Bronchial epithelial cell (primary cell): Measurements from ENCODE around the gene MOK. TPM values are rescaled to one million over a fixed set of nuclear protein-coding genes. Genes with fewer than 3 reads are reported as not detected.
A peak's percentile ranks its signal among the peaks of the same experiment; 100 is the strongest.

ENCODE experiments used
- DNase-seq: peaks from one replicate; pipeline ENCODE4 v3.0.0-alpha.2; 2010; ENCODE audit warnings: low read depth
- FAIRE-seq: peaks from 2 replicates; lab custom pipeline; 2011; peaks lifted over from hg19 to GRCh38; lab: Jason Lieb, UNC
- H3K27me3 ChIP-seq: 2 replicates; pipeline ENCODE4 v1.5.1; 2011; ENCODE audit warnings: low read length; ENCODE audit not compliant: control insufficient read depth, insufficient read depth
- H3K36me3 ChIP-seq: 2 replicates; pipeline ENCODE4 v1.5.1; 2011; ENCODE audit warnings: low read length; ENCODE audit not compliant: control insufficient read depth, insufficient read depth
- H3K4me3 ChIP-seq: 2 replicates; pipeline ENCODE4 v1.5.1; 2011; ENCODE audit warnings: mild to moderate bottlenecking, low read depth, low read length, control low read depth
- total RNA-seq: library from RNA; depleted of rRNA; stranded (reverse); fragments of >200 nt; gene quantifications from 2 replicates; pipeline ENCODE4 v1.2.1, GENCODE V29; 2014
- TF ChIP-seq, protein P1 (sequence below): IDR thresholded peaks from 2 replicates; pipeline ENCODE4 v1.5.1; 2011; ENCODE audit warnings: mild to moderate bottlenecking, moderate library complexity, low read length, control low read depth, inconsistent platforms; ENCODE audit not compliant: insufficient read depth, severe bottlenecking

The MOK gene
- total RNA-seq, 1 donor from 2014 or later = 3.2 TPM

DNA sequence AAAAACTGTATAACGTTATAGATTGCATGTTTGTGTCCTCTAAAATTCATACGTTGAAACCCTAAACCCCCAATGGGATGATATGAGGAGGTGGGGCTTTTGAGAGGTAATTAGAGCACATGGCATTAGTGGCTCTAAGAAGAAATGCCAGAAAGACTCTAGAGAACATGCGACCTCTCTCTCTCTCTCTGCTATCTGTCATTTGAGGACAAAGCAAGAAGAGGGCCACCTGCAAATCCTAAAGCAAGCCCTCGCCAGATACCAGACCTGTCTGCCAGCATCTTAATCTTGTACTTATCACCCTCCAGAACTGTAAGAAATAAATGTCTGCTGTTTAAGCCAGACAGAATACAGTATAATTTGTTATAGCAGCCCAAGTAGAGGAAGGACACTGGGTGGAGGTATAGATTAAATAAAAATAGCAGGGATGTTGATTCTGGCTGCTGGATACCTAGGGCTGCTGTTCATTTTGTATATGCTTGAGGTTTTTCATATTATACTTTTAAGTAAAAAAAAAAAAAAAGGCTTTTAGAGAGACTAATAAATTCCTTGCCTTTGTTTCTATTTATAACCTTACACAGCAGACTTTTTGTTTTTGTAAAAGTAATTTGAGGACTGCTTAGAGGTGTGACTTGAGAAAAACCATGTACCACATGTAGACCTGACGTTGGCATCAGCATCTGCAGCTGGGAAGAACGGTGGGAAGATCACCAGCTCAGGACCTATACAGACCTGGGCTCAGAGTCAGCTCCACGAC lies 26.9 kb downstream of the MOK start:
- DNase-seq = no peak
- Histone ChIP-seq H3K36me3 (no peaks in the 10 kb centered on the region), H3K4me3 (no peak overlapping the region), H3K27me3 (no peaks in the 10 kb centered on the region)
- TF ChIP-seq, protein P1, sequence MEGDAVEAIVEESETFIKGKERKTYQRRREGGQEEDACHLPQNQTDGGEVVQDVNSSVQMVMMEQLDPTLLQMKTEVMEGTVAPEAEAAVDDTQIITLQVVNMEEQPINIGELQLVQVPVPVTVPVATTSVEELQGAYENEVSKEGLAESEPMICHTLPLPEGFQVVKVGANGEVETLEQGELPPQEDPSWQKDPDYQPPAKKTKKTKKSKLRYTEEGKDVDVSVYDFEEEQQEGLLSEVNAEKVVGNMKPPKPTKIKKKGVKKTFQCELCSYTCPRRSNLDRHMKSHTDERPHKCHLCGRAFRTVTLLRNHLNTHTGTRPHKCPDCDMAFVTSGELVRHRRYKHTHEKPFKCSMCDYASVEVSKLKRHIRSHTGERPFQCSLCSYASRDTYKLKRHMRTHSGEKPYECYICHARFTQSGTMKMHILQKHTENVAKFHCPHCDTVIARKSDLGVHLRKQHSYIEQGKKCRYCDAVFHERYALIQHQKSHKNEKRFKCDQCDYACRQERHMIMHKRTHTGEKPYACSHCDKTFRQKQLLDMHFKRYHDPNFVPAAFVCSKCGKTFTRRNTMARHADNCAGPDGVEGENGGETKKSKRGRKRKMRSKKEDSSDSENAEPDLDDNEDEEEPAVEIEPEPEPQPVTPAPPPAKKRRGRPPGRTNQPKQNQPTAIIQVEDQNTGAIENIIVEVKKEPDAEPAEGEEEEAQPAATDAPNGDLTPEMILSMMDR = no peak
- FAIRE-seq = no peak

DNA sequence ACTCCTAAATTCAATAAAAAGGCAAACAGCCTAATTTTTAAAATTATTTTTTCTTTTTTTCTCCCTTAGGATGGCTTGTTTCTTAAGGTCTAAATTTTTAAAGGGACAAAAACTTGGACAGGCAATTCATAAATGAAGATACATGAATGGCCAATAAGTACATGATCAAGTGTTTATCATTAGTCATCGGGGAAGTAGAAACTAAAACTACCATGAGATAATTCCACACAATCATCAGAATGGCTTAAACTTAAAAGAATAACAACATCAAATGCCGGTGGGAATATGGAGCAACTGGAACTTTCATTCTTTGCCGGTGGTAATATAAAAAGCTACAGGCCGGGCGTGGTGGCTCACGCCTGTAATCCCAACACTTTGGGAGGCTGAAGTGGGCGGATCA lies 29.1 kb downstream of the MOK start:
- DNase-seq (peak; percentile 59), FAIRE-seq (no peak)
- Histone ChIP-seq H3K27me3 (no peaks in the 10 kb centered on the region), H3K4me3 (no peak overlapping the region), H3K36me3 (no peaks in the 10 kb centered on the region)
- TF ChIP-seq, protein P1 = no peak

DNA sequence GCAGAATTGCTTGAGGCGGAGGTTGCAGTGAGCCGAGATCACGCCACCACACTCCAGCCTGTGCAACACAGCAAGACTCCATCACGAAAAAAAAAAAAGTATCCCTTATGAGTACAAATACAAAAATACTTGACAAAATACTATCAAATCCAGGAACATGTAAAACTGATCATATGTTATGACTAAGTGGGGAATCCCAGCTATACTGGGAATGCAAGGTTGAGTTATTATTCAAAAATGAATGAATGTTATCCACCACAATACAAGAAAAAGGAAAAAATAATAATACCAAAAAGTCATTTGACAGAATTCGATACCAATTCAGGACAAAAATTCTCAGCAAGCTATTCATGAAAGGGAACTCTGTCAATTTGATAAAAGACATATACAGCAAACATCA lies 32.6 kb downstream of the MOK start:
- FAIRE-seq = no peak
- peak; percentile 40 for DNase-seq
- Histone ChIP-seq H3K4me3 (no peak overlapping the region), H3K36me3 (no peaks in the 10 kb centered on the region), H3K27me3 (no peaks in the 10 kb centered on the region)
- TF ChIP-seq, protein P1 = no peak

DNA sequence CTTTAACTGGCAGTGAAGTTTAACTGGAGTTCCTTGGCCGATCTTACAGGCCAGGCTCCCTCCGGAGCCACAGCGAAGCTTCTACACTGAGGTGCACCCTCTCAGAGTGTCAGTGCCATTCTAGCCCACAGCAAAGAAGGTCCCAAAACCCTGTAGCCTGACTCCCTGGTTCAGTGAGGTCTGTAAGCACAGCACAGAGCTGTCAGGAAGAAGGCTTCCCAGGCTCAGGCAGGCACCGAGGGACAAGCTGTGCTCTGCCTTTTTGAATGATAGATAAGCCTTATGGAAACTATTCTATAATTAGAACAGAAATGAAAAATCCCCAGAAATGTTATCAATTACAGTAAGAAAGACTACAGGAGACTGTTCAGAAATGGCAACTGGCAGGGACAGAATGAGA lies 40.2 kb downstream of the MOK start:
- no peaks in the 10 kb centered on the region for H3K27me3 ChIP-seq
- DNase-seq (no peak), FAIRE-seq (no peak)
- TF ChIP-seq, protein P1 = no peak
- no peak overlapping the region for H3K4me3 ChIP-seq
- H3K36me3 ChIP-seq = no peaks in the 10 kb centered on the region

DNA sequence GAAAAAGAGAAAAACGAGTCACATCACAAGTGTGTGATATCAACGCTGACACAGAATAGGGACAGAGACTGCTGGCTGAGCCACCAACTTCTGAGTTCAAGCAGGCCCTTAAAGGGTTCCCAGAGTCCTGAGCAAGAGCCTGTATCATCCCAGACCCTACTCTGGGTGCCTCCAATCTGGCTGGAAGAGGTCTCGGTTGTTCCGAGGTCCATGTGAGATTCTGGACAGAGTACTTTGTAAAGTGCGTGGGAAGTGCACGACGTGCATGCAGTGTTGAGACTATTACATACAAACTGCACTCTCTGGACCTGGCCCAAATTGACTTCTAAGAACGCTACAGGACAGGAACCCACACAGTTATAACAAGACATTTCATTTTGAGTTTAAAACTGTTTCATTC lies 40.6 kb downstream of the MOK start:
- FAIRE-seq = no peak
- no peak for DNase-seq
- no peaks in the 10 kb centered on the region for H3K36me3 ChIP-seq
- H3K27me3 ChIP-seq = no peaks in the 10 kb centered on the region
- H3K4me3 ChIP-seq = no peak overlapping the region
- TF ChIP-seq, protein P1 = no peak
